GM18858 (cell line): ENCODE measurements around the gene CD52.

Experiments used
- ATAC-seq: cut with Tn5 transposase; IDR thresholded peaks from one replicate; pipeline ENCODE4 v1.9.1; 2021; ENCODE audit not compliant: unreplicated experiment

Gene CD52

DNA sequence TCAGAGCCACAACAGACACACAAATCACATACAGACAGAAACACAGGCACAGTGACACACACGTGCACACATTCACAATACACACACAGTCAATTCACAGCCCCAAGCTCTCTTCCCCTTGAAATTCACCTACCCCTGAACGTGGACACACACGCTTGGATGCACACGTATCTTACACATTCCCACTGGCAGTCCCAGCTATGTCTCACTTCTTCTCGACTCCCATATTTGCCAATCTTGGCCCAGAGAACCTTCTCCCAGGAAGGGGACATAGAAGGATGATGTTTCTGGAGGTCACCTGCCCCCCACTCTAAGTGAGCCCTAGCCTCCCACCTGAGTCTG is 34.6 kb downstream of the CD52 start:
- ATAC-seq, result no peak

DNA sequence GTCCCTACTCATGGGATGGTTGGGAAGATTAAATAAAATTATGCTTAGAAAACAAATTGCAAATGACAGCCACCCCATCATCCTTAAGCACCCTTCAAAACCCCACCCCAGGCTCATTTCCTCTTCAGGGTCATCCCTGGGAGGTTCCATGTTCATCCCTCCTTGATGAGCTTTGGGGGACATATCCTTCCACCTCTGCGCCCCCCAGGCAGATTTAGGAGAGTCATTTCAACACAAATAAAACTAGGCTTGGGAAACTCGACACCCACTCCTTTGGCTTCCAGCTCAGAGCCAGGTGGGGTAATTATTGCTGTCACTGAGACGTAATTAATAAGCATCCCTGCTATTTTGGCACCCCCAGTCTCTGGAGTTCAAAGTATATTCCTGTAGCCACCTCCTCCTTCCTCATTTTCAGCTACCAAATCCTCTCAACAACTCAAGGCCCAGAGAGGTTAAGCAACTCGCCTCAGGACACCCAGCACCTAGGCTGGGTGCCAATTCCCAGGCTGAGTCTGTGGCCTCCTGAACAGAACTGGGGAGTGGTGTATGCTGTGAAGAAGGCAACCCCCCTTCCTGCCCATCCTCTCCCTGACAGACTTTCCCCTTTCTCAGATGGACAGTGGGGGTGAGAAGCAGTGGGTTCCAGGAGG is 35.6 kb downstream of the CD52 start:
- no peak for ATAC-seq

DNA sequence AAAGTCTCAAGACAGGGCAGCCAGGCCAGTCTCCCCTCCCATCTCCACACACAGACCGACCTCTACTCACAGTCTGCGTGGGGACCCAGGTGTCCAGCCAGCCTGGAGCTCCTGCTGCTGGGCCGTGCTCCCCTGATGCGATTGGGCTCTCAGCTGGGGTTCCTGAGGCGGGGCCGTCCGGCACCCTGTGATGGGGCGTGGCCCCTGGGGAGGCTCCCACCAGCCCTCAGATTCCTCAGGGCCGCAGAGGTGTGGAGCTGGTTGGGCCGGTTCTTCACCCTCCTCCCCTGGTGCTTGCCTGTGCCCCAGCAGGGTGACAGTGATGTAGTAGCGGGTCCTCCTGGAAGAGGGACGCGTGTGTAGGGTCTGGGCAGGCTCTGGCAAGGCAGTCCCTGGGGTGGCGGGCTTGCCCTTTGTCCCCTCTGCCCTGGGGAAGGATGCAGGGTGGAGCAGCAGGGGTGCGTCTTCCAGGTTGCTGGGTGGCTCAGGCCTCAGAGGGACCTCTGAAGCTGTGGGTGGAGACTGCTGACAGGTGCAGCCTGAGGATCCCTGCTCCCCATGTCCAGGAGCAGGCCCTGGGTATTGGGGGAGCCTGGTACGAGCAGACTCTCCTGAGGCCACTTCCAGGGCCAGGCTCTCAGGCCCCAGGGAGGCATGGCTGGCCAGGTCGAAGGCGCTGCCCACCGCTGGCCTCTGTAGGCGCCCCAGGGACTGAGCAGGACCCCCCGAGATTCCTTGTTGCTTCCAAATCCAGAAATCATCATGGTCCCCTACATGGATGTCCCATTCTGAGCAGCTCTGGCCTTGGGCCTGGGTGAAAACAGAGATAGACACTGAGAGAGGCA is 36.4 kb downstream of the CD52 start, which contains the start of gene CRYBG2:
Gene CRYBG2, minus strand, starts transcription at position 155 of the 845 bp plus-strand sequence. CDS start 7,473 bp downstream, outside the sequence.
- no peak for ATAC-seq

DNA sequence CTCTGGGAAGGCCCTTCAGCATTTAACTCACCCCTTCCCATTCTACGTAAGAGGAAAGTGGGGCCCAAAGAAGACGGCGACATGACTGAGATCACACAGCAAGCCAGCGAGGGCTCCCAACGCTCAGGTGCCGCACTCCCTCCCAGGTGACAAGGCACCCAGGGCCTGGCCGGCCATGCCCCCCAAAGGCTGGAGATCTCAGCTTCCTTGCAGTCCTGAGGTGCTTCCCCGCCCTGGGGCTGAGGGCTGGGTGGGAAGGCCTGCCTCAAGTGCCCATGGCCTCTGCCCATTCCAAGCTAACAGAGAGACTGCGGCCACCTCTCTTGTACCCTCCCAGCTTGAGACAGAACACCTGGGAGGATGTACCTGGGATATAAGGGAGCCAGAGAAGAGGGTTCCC is 37.2 kb downstream of the CD52 start:
- no peak for ATAC-seq

DNA sequence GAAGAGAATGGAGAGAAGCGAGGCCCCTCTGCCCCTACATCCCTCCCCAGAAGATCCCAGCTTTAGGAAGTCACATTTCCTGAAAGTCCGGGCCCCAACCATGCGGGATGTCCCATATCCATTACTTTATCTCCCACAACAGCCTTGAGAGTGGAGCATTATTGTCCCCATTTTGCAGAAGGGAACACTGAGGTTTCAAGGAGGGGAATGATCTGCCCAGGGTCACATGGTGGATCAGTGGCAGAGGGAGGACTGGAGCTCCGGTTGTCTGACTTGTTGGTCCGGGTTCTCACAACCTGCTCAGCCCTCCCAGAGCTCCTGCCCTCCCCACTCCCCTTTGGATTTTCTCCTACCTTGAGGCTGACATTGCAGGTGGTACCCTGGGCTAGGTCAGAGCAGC is 38.3 kb downstream of the CD52 start:
- ATAC-seq, result no peak

DNA sequence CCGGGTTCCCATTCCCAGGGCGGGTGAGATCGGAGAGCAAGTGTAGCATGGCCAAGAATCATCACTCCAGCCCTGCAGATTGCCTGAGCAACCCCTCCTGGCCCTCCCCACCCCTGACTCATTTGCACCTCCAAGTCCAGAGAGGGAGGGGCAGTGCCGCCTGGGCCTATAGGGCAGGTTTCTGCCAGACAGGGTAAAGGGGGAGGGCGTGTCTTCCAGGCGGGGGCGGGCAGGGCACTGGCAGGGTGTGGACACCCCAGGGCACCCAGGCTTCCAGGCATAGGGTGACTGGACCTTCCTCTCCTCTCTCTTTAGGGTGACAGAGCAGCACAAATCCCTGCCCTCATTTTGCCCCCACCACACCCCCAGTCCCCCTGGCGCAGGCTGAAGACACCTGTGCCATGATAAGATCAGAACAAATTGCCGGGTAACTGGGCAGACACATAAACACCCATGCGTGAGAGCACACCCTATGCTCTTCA is 39.4 kb downstream of the CD52 start:
- ATAC-seq, result no peak

DNA sequence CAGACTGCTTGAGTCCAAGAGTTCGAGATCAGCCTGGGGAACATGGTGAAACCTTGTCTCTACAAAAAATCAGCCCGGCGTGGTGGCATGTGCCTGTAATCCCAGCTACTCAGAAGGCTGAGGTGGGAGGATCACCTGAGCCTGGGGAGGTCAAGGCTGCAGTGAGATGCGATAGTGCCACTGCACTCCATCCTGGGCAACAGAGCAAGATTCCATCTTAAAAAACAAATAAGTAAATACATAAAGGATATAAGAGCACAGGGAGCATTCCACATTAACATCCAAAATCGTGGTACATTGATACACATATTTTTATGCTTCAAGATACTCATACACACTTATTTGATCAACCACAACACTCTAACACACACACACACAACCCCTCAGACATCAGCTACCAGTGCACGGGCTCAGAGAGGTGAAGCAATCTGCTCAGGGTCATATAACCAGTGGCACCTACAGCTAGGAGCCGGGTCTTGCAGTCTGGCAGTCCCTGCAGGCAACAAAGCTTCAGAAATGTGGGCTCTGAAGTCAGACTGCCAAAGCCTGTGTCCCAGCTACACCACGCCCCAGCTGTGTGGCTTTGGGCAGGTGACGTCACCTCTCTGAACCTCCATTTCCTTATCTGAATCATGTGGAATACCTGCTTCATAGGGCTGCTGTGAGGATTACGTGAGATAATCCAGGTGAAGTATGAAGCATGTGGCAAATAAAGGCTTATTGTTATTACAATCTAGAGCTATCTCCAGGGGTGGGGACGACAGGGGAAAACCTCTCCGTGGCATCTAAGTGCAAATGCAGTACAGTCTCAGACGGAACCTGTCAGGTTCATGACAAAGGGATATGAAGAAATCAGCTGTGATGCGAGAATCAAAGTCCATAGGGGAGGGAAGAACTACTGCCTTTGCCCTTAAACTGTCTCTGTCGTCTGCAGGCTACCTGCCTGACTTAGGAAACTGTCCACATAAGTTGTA is 40.9 kb downstream of the CD52 start:
- ATAC-seq, result no peak

DNA sequence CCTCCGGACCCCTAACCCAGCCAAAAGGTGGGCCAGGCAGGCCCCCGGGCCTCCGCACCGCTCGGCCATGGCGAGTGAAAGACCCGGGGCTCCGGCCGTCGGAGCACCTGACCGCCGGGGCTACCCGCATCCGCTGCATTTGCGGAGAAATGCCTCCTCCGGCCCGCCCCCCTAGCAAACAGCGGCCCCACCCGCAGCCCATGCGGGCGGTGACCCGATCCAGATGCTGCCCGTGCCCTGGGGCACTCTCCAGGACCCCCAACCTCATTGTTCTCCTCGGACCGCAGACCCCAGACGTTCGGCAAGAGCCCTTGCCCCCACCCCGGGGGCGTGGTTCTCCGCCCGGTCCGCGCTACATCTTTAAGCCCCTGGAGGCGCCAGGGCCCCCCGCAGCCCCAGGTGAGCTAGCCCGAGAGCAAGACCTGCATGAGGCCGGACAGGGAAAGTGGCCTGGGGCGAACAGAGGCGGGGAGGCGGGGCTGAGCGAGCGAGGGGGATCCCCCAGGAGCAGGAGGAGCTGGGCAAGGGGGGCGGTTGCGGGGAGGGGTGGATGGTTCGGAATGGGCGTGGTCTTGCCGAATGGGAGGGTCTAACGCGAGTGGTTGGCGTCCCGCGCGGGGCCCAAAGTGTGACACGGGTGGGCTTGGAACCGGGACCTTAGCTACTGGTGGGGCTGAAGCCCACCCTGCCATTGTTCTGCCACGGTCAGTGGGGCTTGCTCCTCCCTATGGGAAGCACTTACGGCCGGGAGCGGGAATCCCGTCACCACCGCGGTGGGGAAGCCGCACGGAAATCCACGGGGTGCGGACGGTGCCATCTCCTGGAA is 42.4 kb downstream of the CD52 start:
- no peak for ATAC-seq

DNA sequence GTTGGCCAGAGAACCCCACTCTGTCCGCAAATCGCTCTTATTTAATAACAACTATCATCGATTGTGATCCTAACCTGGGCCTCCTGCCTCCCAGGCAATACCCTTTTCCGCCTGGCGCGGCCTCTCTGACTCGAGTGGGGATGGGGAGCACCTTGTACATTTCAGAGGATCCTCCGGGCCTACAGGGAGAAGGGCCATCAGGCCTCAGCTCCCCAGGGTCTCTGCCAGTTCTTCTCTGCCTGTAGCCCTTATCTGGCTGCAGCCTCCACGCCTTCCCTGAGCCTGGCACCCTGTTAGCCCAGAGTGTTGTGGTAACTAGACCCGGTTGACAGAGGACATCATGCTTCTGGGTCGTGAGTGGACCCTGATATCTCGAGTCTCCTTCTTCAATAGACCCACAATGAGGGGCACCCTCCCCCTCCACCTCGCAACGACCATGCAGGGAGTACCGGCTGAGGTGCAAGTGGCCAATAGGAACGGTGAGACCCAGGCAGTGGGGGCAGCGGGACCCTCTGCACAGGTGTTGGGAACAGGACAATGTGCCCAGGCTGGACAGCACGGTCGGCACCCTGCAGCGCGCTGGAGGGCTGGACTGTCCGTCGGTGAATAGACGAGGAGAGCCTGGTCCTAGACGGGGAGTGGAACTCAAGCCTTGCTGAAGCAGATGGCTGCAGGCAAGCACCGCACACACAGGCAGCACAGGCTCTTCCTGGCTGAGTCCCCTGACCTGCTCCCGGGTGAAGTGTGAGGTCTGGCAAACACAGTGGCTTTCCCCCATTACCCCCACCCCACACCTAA is 43.2 kb downstream of the CD52 start:
- ATAC-seq, result no peak

DNA sequence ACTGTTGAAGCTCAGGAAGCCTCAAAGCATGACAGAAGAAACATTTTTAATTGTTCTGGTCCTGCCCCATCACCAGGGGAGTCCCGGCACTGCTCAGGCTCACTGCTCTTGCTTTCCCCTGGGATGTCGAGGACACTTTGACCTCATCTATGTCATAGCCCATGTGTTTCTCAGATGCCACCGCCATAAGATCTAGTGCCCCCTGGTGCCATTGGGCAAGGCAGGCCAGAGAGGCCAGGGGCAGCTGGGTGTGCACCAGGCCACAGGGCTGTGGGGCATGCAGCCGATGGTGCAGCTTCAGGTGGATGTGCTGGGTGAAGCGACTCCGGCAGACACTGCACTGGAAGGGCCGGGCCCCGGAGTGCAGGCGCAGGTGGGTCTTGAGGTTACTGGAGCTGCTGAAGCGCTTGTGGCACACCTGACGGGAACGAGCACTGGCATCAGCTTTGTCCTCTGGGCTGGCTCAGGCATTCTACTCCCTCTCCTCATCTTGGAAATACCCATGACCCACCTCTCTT is 43.9 kb downstream of the CD52 start:
- ATAC-seq, result no peak

DNA sequence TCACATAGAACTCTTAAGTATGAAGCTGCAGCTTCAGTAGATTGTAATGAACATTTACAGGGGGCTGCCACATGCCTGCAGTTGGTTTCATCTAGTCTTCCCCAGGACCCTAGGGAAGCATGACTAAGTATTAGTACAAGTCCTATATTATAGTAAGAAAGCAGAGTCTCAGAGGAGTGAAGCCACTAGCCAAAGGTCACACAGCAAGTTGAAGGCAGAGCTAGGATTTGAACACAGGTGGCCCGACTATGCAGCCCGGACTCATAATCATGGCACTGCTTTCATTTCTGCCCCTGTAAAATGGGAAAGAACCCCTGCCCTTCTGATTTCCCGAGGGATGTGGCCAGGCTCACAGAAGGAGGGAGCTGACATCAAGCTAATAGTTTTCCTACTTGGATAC is 44.6 kb downstream of the CD52 start:
- ATAC-seq, result no peak

DNA sequence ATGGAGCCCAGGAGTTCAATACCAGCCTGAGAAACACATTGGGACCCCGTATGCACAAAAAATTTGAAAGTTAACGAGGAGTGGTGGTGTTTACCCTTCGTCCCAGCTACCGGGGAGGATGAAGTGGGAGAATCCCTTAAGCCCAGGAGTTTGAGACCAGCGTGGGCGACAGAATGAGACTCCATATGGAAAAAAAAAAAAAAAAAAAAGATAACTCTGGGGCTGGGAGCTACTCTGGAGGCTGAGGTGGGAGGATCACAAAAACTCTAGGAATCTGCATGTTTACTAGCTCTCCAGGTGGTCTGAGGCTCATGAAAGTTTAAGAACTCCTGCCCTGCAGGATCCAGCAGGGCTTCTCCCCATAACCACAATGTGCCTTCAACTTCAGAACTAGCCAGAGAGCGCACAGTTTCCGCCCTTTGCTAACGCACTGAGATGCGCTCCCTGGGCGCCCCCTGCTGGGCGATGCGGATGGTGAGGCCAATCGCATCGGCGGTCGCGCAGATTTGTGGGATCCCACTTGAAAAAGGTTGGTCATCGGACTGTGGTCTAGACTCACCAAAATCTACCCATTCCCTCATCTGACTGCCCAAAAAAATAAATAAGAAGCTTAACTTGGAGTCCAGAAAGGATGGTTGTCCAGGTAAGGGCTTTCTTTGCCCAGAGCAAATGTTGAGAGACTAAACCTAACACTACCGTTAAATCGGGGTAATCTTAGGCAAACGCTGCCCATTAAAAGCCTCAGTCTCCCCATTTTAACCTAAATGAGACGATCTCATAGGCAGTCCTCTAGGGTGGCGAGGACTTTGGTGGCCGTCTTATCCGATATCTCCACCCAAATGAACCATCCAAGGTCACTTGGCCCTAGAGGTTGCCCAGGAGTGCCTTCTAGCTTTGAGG is 46.0 kb downstream of the CD52 start:
- ATAC-seq, result no peak

DNA sequence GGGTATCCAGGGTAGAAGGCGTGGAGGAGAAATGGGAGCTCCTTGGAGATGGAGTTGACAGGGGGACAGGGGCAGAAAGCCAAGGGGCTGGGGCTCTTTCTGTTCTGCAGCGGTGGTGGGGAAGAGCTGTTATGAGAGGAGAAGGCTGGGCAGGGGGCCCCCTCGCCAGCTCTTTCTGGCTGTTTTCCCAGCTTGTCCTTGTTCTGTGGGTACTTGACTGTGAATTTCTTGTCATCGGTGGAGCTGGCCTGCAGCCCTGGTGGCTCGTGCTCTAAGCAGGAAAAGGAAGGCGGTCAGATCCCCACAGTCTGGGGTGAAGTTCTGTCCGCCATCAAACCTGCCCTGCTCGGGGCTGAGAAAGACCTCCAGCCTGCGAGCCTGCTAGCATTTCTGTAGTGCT is 47.2 kb downstream of the CD52 start:
- no peak for ATAC-seq

DNA sequence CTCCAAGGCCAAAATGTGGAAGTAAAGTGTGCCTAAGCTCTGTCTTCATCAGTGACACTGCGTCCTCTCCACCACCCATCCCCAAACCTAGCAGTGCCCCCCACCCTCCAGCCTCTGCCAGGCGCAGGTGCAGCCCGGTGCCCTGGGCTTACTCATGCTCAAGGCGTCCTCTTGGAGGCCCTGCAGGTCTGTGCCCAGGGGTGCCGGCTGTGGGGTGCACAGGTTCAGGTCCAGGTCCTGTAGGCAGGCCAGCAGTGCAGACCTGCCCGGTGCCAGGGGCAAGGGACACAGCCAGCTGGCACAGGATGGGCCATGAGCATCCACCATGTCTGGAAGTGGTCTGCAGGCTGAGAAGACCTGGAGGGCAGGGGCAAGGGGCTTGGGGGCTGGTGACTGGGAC is 49.7 kb downstream of the CD52 start:
- no peak for ATAC-seq

DNA sequence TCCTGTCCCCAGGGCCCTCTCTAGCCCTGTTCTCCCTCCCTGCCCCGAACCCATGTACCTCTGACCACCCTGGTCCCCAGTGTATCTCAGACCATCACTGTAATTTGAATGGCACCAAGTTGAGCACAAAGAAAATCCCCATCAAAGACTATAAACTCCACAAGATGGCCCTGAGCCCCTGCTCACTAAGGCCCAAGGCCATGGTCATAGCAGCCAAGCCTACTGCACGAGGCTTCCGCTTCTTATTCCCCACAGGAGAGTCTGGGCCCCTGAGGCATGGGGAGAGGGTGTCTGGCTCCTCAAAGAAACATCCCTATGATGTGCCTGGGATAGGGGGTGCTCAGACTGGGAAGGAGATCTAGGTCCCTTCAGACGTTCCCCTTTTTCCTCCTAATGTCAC is 50.2 kb downstream of the CD52 start:
- no peak for ATAC-seq

DNA sequence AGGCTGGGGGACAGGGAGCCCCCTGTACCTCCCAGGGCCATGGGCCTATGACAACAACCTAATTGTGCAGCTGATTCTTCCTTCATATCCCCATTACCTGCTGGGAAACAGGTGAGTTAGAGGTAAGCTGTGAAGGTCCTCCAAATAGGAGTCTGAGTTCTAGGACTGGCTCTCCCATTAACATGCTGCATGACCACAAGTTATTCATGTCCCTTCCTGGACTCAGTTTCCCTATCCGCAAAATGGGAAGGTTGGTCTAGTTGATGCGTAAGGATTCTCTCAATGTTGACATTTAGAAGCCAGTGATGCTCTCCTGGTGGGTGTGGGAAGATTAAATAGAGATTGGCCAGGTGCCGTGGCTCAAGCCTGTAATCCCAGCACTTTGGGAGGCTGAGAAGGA is 50.7 kb downstream of the CD52 start:
- no peak for ATAC-seq
